HL-60 (cell line): Measurements from ENCODE around the gene LCE3B.

Experiments
- DNase-seq, 2 experiments: peaks; one replicate each; pipeline ENCODE4 v3.0.0-alpha.2; 2010 to 2020; ENCODE audit warnings: low read depth in 1 of 2, low spot score in 1 of 2
- H3K27ac ChIP-seq: fragments of 250-450 bp; sonication (Bioruptor Pico); replicated peaks from 2 replicates; pipeline ENCODE4 v1.5.1; 2020; ENCODE audit warnings: mild to moderate bottlenecking, moderate library complexity
- H3K27me3 ChIP-seq: fragments of 250-450 bp; sonication (Bioruptor Pico); 2 replicates; pipeline ENCODE4 v1.5.1; 2021; ENCODE audit warnings: mild to moderate bottlenecking, moderate library complexity; ENCODE audit not compliant: insufficient read depth, poor library complexity, severe bottlenecking
- H3K4me3 ChIP-seq: replicated peaks from 2 replicates; pipeline ENCODE4 v1.5.1; 2011; ENCODE audit warnings: mild to moderate bottlenecking, control low read depth, low read length; ENCODE audit not compliant: insufficient read depth
- CTCF ChIP-seq: IDR thresholded peaks from one replicate; pipeline ENCODE4 v1.5.1; 2011; ENCODE audit warnings: low read length, control low read depth, inconsistent platforms; ENCODE audit not compliant: insufficient read depth
- GABPA ChIP-seq: IDR thresholded peaks from 2 replicates; pipeline ENCODE4 v1.6.1; 2012; ENCODE audit warnings: low read depth
- POLR2AphosphoS5 ChIP-seq: IDR thresholded peaks from 2 replicates; pipeline ENCODE4 v1.6.1; 2012; ENCODE audit warnings: low read depth
- REST ChIP-seq: IDR thresholded peaks from 2 replicates; pipeline ENCODE4 v1.6.1; 2012; ENCODE audit warnings: low read depth; ENCODE audit not compliant: insufficient replicate concordance
- SPI1 ChIP-seq: IDR thresholded peaks from 2 replicates; pipeline ENCODE4 v1.6.1; 2012; ENCODE audit warnings: low read depth, mild to moderate bottlenecking, borderline replicate concordance

The LCE3B gene

GRCh38 chr1:152621993-152622392, 8.4 kb downstream of the LCE3B start:
- Histone ChIP-seq H3K27me3 (no peaks in the 10 kb centered on the region), H3K27ac (peak overlapping the region; percentile 46), H3K4me3 (no peak overlapping the region)
- TF ChIP-seq POLR2AphosphoS5 (no peak), CTCF (no peak), GABPA (no peak), REST (no peak), SPI1 (no peak)
- DNase-seq: peak in 1 of 2 experiments; percentile 15

- no peak within 1 kb of the TSS for H3K4me3 ChIP-seq
- no peak for TF ChIP-seq REST
- TF ChIP-seq CTCF: no peak
- peak; percentile 87 for TF ChIP-seq SPI1
- peak; percentile 100 for TF ChIP-seq POLR2AphosphoS5
- peak; percentile 63; the same call in 1 of the 2 replicates for TF ChIP-seq GABPA
- H3K27ac ChIP-seq: peak within 1 kb of the TSS; percentile 49
- peak; percentile 73 to 94 for DNase-seq
- no peaks in the 10 kb centered on the region for H3K27me3 ChIP-seq
Observed at GRCh38 chr1:152622803-152623202, 9.2 kb downstream of the LCE3B start, which contains the start of gene LCE3A. TSS of gene LCE3A (minus strand) at chr1:152623103. CDS start at chr1:152623103, 0 bp downstream.

GRCh38 chr1:152623203-152623844, 9.7 kb downstream of the LCE3B start:
- Histone ChIP-seq H3K27me3 (no peaks in the 10 kb centered on the region), H3K4me3 (no peak overlapping the region), H3K27ac (peak overlapping the region; percentile 49)
- TF ChIP-seq GABPA (no peak), CTCF (peak; percentile 49)
- peak; percentile 16 to 59 for DNase-seq

- no peak for TF ChIP-seq CTCF
- TF ChIP-seq SPI1: no peak
- TF ChIP-seq POLR2AphosphoS5: no peak
- no peak for TF ChIP-seq REST
- TF ChIP-seq GABPA: no peak
- no peak for DNase-seq
- no peak overlapping the region for H3K4me3 ChIP-seq
- H3K27ac ChIP-seq: no peak overlapping the region
- no peaks in the 10 kb centered on the region for H3K27me3 ChIP-seq
Observed at GRCh38 chr1:152626744-152627143, 13.1 kb downstream of the LCE3B start.
